ENCODE measurements around the gene SQOR. TPM values are rescaled to one million over a fixed set of nuclear protein-coding genes. Genes with fewer than 3 reads are reported as not detected.

The SQOR gene
- total and polyA plus RNA-seq, 2 of the 4 experiments (the other 2 are of a cell fraction), result 22.1 to 40.3 TPM

DNA sequence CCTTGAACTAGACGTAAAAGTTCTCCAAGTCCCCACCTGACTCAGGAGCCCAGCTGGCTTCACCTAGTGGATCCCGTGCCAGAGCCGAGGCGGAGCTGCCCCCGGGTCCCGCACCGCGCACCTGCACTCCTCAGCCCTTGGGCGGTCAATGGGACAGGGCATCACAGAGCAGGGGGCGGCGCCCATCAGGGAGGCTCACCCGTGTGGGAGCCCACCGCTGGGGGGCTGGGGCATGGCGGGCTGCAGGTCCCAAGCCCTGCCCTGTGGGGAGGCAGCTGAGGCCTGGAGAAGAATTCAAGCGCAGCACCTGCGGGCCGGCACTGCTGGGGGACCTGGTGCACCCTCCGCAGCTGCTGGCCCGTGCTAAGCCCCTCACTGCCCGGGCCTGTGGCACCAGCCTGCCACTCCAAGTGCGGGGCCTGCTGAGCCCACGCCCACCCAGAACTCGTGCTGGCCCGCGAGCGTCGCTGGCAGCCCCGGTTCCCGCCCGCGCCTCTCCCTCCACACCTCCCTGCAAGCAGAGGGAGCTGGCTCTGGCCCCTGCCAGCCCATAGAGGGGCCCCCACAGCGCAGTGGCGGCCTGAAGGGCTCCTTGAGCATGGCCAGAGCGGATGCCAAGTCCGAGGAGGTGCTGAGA is 16.2 kb downstream of the SQOR start:
- no TSS peak for BruUV-seq (replicated peaks)
- Histone ChIP-seq H4K8ac (ENCODE audit: low read depth in 2 of 2, low read length in 2 of 2) (no peak overlapping the region), H2AK9ac (replicated peaks; ENCODE audit: low read depth, low read length, poor library complexity) (no peak overlapping the region), H2BK15ac (ENCODE audit: low read depth, low read length) (no peak overlapping the region), H3K9me1 (ENCODE audit: insufficient read depth, low read length) (peaks cover 7% of the 10 kb centered on the region), H3K27me3 (ENCODE audit: control insufficient read depth, insufficient read depth, low read length) (no peaks in the 10 kb centered on the region), H2BK20ac (ENCODE audit: low read depth, low read length) (no peak overlapping the region), H2AK5ac (ENCODE audit: low read depth, low read length) (no peak overlapping the region), H3K9me3 (ENCODE audit: control insufficient read depth, insufficient read depth, low read length) (no peaks in the 10 kb centered on the region), H3K4me1 (ENCODE audit: control insufficient read depth, insufficient read depth, low read length) (peaks cover 8% of the 10 kb centered on the region), H3K4ac (ENCODE audit: low read depth, low read length) (no peak overlapping the region), H4K91ac (ENCODE audit: insufficient read depth, low read depth, low read length) (no peak overlapping the region), H2BK5ac (ENCODE audit: low read depth, low read length, poor library complexity, severe bottlenecking) (no peak overlapping the region), H3K27ac (ENCODE audit: insufficient read depth, low read length) (no peak overlapping the region), H2BK120ac (ENCODE audit: low read depth, low read length) (no peak overlapping the region), H3K4me3 (ENCODE audit: insufficient read depth, low read depth, low read length) (no peak overlapping the region), H4K20me1 (ENCODE audit: insufficient read depth, low read length) (no peaks in the 10 kb centered on the region), H2AFZ (replicated peaks; ENCODE audit: low read length, poor library complexity) (no peak overlapping the region), H3K36me3 (ENCODE audit: control insufficient read depth, insufficient read depth, low read length) (no peaks in the 10 kb centered on the region; the same call in none of the 2 replicates), H4K5ac (ENCODE audit: low read depth, low read length) (no peak overlapping the region), H3K4me2 (ENCODE audit: low read depth, low read length) (no peak overlapping the region), H3K9ac (ENCODE audit: low read depth, low read length) (no peak overlapping the region), H3K23ac (ENCODE audit: low read depth, low read length) (no peak overlapping the region), H3K56ac (ENCODE audit: extremely low read depth, insufficient read depth, low read length) (no peak overlapping the region), H3K14ac (replicated peaks; ENCODE audit: low read depth, low read length) (no peak overlapping the region), H3K18ac (ENCODE audit: low read depth, low read length) (no peak overlapping the region), H3K79me1 (ENCODE audit: low read depth in 1 of 2, low read length in 2 of 2) (peaks cover 0 to 8% of the 10 kb centered on the region in 2 experiments; a peak in 2 of 4 replicates)
- dilution Hi-C loops (cut with HindIII; ENCODE audit: low sequenced_read_pairs, unreplicated experiment) (no loop called here), intact Hi-C loops (cut with micrococcal nuclease) (no loop called here), in situ Hi-C loops (cut with MboI; ENCODE audit: low sequenced_read_pairs) (no loop called here)
- TF ChIP-seq CHD1 (IDR thresholded peaks at IDR 0.05; ENCODE audit: low read depth, low read length) (no peak), RFX5 (IDR thresholded peaks at IDR 0.05; ENCODE audit: low read depth, low read length) (no peak), POLR2A (IDR thresholded peaks at IDR 0.05; ENCODE audit: low read depth, low read length) (no peak), MXI1 (IDR thresholded peaks at IDR 0.05; ENCODE audit: borderline replicate concordance, low read depth, low read length) (no peak), CEBPB (IDR thresholded peaks at IDR 0.05; ENCODE audit: low read depth, low read length) (no peak), MAFK (IDR thresholded peaks at IDR 0.05; ENCODE audit: low read depth, low read length) (no peak), SMC3 (IDR thresholded peaks at IDR 0.05; ENCODE audit: low read depth, low read length) (no peak), FOS (IDR thresholded peaks at IDR 0.05; ENCODE audit: low read depth, low read length) (no peak), MAZ (IDR thresholded peaks at IDR 0.05; ENCODE audit: borderline replicate concordance, low read depth, low read length) (no peak), NFE2L2 (IDR thresholded peaks at IDR 0.05; ENCODE audit: low read depth, low read length) (no peak), BHLHE40 (IDR thresholded peaks at IDR 0.05; ENCODE audit: low read depth, low read length) (no peak), RCOR1 (IDR thresholded peaks at IDR 0.05; ENCODE audit: insufficient replicate concordance, low read length) (no peak), CTCF (conservative IDR thresholded peaks at IDR 0.05; ENCODE audit: low read depth, low read length) (no peak), RAD21 (IDR thresholded peaks at IDR 0.05; ENCODE audit: low read length) (no peak), USF2 (IDR thresholded peaks at IDR 0.05; ENCODE audit: low read depth, low read length) (no peak)
- TF ChIP-seq, protein P1, sequence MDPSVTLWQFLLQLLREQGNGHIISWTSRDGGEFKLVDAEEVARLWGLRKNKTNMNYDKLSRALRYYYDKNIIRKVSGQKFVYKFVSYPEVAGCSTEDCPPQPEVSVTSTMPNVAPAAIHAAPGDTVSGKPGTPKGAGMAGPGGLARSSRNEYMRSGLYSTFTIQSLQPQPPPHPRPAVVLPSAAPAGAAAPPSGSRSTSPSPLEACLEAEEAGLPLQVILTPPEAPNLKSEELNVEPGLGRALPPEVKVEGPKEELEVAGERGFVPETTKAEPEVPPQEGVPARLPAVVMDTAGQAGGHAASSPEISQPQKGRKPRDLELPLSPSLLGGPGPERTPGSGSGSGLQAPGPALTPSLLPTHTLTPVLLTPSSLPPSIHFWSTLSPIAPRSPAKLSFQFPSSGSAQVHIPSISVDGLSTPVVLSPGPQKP (IDR thresholded peaks at IDR 0.05; ENCODE audit: borderline replicate concordance, low read depth, low read length), result no peak
- ChIA-PET CTCF (interaction anchor here (0.6 to 1.1 kb wide), 2 partner anchors 19 to 139 kb away, joined by 3 to 5 read pairs; no protein-coding TSS in a partner anchor), POLR2A (ENCODE audit: unreplicated experiment) (no interaction called here)
- DNase-seq (no peak), ATAC-seq (ENCODE audit: low read depth) (no peak)
- 100% methylated on average over 15 of the region's 35 CpGs; no CpG with 5 or more reads in 1 of the 2 experiments for WGBS, 2 experiments (ENCODE audit: extremely low coverage in 2 of 2, insufficient read length in 1 of 2)

All from IMR-90 (cell line).